NCI-H748 (cell line): ENCODE measurements around the gene SUPT3H.

Source experiments
- DNase-seq: peaks from one replicate; lab custom pipeline; 2025; ENCODE audit not compliant: unreplicated experiment; lab: John Stamatoyannopoulos, UW

The SUPT3H gene

DNA sequence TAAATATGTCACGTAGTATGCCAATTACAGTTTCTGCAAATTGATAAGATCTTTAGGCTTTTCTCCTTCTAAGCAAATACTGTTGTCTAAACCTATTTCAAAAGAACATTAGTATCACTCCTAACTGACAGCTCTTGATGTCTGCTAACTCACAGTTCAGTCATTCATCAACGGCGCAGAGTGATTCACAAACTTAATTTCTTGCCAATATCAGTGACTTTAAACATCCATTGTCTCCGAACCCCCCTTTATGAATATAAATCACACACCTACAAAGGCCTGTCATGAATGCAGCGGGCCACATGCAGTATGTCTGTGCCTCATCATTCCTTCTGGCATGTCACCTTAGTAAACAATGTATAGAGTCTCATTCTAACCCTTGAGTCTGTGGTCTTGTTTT is 569.6 kb downstream of the SUPT3H start:
- no peak for DNase-seq

DNA sequence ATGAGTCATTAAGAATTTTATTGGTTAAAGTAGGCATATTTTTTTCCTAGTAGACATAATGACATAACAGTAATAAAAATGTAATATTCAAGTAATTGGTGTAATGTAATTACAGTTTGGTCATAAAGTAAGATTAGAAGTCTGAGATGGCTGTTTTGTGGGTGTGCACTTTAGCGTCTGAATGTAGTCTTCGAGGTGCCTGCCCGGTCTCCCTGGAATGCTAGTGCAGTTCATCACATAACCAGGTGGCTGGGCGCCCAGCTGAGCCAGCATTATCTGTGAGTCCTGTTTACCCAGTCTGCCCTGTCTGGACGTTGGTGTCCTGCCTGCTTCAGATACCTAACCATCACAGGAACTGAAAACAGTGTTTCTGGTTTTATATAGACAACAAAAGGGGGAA is 571.1 kb downstream of the SUPT3H start:
- DNase-seq = no peak

DNA sequence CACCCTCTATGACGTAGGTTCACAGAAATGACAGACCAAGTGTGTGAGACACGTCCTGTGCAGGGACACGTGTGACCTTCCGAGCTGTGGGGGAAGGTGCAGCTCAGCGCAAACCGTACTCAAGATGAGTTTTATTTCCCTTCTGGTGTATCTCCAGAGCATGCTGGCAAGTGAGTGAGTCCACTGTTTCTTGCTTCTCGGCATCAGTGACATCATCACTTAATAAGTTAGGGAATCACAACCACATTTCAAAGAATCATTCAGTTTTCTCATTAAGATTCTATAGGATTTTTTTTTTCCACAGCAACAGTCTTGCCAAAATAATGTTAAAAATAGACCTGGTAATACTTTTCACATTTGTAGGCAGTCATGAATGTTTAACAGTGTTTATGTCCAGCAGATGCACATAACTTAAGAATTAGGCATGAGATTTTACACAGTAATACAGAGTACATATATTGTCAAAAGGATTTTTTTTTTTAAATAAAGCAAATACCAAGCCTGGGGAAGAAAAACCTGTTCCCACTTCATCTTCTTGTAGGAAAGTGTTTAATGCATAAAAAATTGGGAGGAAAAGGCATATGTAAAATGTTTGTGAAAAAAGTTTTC is 572.4 kb downstream of the SUPT3H start:
- no peak for DNase-seq

DNA sequence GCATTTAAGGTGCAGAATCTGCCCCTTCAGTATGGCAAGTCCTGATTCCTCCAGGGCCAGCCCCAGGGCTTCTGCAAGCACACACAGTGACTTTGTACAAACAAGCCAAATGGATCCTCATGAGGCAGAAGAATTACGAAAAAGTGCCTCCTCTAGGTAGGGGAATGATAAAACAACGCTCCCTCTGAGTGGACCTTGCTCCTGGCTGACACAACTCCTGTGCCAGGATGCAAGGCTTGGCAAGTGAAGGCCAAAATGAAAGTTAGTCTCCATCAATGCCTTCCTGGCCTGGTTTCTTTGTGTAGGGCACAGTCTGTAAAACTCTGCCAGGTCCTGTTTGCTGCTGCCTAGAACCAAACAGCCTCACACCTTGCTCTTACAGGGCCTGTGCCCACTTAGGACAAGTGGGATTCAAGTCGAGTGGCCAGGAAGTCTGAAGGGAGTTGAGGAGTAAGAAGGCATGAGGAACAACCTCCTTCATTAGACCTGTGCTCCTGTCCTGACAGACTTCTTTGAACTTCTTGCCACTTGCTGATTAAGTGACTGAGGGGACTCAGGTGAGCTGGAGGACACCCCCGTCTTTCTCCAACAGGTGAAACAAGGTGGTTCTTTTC is 573.1 kb downstream of the SUPT3H start:
- DNase-seq = no peak

DNA sequence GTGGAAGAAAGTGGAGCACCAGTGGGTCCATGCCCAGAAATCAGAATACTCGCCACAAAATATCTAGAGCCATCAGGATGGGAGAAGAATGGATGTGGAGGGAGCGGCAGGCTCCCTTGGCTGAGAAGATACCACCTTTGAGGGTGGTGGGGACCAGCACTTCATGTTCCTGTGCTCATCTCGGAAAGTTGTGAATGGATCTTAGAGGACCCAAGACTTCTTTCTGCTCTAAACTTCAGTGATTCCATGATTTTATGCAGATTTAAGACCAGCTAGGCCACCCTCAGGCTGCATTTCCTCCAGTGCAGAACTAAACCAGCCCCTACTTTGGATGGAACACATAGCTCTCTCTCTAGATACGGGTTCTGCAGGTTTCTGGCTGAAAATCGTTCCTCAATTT is 573.7 kb downstream of the SUPT3H start:
- DNase-seq = no peak

DNA sequence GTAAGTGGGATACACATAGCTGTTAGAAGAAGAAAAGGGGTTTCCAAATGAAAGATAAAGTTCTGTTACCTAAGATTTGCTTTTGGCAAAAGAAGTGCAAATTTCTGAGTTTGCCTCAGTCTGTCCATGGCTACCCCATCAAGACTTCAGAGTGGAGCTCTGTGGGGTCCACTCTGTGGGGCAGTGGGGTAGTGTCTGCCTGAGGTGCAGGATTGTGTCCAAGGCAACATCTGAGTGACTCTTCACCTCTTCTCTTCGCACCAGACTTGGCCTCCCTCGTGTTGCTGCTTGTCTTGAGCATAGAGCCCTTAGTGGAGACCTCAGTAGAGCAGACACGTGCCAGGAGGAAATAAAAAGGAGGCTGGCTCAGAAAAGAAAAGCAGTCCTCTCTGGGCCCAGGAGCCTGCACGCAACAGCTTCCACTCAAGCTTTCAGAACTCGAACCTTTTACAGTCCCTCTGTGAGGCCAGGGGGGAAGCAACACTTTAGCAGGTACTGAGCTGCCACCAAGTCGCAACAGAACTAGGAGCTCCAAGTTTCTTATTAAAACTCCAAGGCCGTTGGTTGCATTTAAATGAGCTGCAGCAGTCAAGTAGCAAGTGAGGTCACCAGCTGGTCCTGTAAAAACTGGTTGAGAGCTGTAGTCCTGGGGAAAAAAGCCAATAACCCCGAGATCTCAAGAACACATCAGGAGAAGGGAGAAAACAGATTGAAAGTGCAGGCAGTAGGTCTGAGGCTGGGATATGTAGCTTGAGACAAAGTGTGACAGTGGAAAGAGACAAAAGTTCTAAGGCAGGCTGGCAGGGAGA is 576.7 kb downstream of the SUPT3H start:
- no peak for DNase-seq

DNA sequence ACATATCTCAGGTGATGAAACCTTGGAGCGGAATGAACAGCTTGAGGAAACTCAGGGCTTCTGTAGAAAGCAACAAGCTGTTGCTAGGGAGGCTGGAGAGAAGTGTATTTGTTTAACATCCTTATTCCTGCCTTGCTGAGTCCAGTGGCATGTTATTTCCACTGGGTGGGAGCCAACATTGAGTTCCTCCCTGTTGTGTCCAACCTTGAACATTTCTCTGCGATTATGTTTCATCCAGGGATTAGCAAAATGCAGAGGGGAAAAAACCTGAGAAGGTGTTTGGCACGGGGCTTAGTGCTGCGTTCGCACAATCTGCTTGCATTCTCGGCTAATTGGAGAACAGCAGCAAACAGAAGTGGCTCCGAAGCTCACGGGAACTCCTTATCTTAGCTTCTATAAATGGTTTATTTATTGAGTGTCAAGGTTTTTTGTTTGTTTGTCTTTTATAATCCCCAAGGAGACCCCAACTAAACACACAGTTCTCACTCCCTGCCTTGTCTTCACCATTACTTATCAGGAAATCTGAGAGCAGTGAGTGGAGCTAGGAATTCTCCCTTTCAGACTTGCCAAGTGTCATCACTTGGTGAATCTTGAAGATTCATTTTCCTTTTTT is 577.5 kb downstream of the SUPT3H start:
- DNase-seq = peak; percentile 41

DNA sequence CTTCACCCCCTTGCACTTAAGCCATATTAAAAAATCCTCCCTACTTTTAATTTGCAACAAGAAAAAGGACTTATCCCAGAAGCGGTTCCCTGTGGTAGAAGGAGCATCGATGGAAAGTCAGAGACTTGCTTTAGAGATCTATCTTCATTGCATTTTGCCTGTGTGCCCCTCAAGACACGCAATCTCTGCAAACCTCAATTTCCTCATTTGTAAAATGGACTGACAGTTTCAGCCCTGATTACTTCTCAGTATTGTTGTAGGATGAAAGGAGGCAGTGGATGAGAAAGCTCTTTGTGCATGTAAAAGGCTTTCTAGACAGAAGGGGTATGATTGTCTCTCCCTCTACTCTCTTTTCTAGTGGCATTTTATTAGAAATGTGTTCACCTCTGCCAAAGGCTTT is 580.0 kb downstream of the SUPT3H start:
- DNase-seq = no peak

DNA sequence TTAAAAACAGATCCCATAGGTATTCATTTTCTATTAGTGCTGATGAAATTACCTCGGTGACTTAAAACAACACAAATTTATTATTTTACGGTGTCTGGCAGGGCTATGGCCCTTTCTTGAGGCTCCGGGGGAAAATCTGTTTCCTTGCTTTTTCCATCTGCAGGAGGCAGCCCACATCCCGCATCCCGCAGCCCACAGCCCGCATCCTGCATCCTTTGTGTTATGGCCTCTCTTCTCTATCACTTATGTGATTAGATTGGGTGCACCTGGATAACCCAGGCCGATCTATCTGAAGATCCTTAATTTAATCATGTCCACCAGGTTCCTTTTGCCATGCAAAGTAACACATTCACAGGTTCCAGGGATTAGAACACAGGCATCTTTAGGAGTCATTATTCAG is 582.4 kb downstream of the SUPT3H start:
- no peak for DNase-seq

DNA sequence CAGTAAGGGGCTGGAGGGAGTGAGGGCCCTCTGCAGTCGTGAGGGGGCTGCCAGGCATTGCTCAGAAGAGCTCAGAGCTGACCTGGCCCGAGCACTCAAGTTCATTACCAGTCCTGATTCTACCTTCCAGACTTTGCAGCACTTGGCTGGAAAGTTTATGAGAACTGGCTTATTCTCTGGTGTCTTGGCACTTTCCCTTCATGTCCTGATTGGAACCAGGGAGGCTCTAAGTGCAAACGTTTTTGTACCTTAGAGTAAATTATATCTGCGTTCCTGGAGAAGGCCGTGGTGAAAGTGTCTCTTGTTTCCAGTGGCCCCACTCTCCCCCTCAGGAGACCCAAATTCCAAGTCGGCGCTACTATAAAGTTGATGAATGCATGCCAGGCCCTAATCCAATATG is 587.9 kb downstream of the SUPT3H start:
- no peak for DNase-seq

DNA sequence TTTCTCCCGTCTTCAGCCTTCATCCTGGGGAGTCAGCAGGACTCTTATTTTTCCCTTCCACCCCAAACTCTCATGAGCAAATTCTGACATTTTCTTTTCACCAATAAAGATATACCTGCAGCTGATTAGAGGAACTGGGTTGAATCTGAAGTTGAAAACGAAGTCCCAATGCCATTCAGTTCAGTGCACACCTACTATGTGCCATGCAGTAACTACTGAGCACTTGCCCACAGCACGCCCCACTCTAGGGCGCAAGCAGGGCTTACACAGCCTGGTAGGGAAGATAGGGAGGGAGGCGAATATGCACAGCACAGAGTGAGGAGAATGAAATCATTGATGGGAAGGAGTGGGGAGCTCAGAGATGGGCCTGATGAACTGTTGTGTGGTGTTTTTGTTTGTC is 588.7 kb downstream of the SUPT3H start:
- no peak for DNase-seq

DNA sequence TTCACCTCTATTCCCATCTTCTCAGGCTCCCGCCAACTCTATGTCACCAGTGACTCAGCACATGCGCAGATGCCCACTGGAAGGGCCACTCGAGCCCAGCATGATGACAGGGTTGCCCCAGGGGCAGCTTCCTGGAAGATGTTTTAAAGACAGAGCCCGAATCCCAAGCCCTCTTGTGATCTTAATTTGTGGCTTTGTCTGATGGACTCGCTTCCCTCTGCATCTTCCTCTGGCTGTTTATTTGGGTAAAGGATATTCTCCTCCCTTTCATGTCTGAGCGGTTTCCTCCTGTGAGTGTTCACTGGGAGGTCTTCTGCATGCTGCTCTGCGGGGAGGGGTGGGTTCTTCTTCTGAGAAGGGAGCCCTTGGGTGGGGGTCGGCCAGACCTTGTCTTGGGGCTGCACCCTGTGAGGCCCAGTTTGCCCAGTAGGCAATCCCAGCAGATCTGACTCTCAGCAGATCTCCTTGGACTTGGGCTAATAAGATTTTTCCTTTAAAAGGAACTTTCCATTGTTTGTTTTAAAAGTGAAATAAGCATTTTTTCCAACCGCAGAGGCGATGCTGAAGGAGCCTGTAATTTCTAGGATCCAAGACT is 589.2 kb downstream of the SUPT3H start:
- no peak for DNase-seq

DNA sequence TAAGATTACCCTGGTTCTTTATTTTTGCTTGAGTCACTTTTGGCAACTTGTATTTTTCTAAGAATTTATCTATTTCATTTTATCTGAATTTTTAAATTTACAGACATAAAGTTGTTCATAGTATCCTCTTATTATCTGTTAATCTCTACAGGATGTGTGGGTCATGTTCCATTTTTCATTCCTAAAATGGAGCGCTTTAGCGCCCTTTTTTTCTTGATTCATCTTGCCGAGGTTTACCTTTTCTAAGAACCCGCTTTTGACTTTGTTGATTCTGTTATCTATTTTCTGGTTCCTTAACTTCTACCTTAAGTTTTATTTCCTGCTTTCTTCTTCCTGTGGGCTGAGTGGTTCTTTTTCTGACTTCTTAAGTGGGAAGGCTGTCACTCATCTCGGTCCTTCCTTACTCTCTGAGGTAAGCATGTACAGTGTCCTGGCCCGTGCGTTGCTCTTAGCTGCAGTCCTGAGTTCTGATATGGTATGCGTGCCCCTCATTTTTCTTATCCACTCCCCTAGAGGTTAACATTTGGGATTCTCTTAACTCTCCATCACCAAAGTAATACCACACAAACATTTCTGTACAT is 590.4 kb downstream of the SUPT3H start:
- DNase-seq = no peak

DNA sequence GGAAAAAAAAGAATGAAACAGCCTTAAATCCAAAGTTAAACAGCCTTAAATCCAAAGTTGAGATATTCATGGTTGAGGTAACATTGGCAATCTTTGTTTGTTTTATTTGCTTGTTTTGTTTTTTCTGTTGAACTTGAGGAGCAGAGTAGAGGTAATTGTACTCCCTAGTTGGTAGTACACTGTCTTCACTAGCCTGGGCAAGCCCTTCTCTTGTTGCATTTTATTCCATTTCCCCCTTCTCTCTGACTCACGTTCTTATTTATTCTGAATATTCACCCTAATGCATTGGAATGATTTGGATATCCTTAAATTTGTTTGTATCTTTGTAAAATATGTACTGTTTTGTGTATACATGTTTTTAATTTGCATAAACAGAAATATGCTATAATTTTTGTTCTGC is 592.6 kb downstream of the SUPT3H start:
- DNase-seq = no peak

DNA sequence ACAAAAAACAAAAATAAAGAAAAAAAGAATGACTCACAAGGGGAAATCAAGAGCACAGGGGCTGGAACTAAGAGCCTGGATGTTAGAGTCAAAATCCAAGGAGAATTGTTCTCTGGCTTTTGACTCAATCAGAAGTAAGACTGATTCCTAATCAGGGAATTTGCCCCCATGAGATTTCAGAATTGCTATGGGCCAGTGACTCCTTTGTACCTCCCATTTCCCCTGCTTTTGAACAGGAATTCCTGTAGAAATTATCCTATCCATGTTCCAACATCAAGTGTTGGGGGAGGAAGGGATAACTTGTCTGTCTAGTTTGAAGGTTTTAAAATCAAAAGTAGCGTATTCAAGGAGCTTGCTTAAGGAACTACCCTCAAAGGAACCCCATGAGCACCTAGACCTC is 593.5 kb downstream of the SUPT3H start:
- no peak for DNase-seq

DNA sequence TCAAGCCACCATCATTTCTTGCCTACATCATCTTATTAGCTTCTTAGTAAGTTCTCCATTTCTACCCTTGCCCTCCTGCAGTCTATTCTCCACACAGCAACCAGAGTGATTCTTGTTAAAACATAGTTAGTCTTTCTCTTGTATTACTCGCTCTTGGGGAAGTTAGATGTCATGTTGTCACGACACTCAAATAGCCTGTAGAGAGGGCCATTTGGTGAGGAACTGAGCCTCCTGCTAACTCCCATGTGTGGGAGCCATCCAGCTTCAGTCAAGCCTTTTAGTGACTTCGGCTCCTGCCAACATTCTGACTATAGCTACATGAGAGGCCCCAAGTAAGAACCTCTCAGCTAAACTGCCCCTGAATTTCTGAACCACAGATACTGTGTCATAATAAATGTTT is 594.8 kb downstream of the SUPT3H start:
- no peak for DNase-seq

DNA sequence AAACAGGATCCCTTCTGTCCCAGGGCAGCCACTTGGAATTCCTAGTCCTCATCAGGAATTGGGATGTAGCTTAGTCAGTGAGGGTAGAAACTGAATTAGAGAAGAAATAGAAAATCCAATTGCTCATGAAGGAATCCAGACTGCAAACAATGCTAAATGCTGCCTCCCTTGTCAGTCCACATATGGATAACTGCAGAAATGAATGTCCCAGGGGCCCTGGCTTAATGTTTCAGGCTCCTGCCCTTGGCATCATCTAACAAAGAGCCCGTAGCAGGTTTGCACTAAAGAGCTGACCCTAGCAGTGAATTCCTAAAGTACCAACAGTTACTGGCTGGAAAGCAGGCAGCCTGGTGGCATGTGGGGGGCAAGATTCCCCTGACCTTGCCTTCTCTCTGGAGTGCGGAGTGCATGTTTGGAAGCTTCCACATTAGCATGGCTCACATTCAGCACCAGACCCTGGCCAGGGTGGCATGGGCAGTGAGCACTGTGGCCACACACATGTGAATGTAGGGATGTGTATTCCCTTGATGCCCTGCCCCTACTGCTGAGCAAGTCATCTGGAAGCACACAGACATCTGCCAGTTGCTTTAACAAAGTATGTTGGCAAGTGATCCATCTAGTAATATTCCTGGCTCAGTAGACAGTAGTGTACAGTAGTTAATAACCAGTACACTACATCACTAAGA is 595.7 kb downstream of the SUPT3H start:
- DNase-seq = no peak

DNA sequence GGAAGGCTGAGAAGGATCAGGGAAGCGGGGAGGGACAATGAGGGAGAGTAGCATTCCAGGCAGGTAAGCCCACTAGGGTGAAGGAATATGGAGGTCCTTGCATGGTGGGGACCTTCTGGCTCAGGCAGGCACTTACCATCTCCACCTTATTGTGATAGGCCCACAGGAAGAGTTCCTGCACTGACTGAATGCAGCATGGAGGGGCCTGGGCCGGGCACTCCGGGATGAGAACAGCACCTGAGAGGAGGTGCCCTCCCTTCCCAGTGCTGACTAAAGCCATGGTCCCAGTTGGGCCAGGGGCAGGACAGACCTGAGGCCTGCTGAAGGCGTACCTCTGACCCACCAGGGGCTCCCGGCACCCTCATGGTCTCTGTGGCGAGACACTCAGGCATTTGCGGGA is 597.6 kb downstream of the SUPT3H start:
- DNase-seq = no peak

DNA sequence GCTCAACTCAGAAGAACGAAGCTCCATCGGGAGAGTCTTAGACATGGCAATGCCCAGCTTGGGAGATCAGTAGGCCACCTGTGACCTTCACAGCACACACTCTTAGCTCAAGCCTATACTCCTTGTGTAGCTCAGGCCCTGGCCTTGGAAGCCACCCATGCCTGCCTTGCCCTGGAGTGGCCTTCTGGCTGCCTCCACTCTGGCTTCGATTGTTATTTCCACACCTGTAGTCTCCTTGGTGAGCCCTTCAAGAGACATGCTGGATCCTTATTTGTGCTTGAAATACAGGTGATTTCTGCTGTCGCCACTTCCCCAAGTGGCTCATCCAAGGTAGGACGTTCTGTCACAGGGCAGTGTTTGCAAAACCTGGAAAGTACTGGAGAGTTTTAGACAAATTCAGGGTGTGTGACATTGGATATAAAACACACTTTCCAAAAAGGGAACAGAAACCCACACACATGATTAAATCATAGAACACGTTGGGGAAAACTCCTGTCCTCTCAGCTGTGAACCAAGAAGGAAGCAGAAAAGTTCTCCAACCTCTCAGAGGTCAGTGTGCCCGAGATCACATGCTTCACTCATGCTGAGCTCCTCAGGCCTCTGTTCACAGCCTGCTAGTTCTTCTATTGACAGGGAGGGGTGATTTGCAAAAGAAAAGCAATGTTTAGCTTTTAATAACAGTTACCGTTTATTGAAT is 598.5 kb downstream of the SUPT3H start:
- DNase-seq = no peak
